H1 (cell line): ENCODE data around the gene TTC4. TPM values are rescaled to one million over a fixed set of nuclear protein-coding genes. Genes with fewer than 3 reads are reported as not detected.
A peak's percentile ranks its signal among the peaks of the same experiment; 100 is the strongest.

Experiments
- CBX8 ChIP-seq: fragments of 300-800, 300-1000 bp; sonication (generic); IDR thresholded peaks from 2 replicates; pipeline ENCODE4 v1.7.1; 2016; ENCODE audit warnings: low read depth, low read length, borderline replicate concordance
- CTBP2 ChIP-seq: IDR thresholded peaks from 2 replicates; pipeline ENCODE4 v1.7.0; 2011; ENCODE audit warnings: borderline replicate concordance, mild to moderate bottlenecking, moderate library complexity, mixed read lengths, low read length; ENCODE audit not compliant: insufficient read depth, insufficient read length
- RBBP5 ChIP-seq: IDR thresholded peaks from 2 replicates; pipeline ENCODE4 v1.7.1; 2012; ENCODE audit warnings: low read depth, mild to moderate bottlenecking, inconsistent platforms, low read length, moderate library complexity, borderline replicate concordance
- SIN3A ChIP-seq, 2 experiments: IDR thresholded peaks in 1 of 2; conservative IDR thresholded peaks in 1 of 2; 2 replicates each; pipeline ENCODE4 v1.6.1; 2011 to 2012; ENCODE audit warnings: low read length in 2 of 2, improper control_type of control experiment in 1 of 2, low read depth in 1 of 2, mild to moderate bottlenecking in 1 of 2
- SIRT6 ChIP-seq: IDR thresholded peaks from one replicate; pipeline ENCODE4 v1.7.1; 2012; ENCODE audit warnings: low read length, inconsistent platforms
- SRF ChIP-seq: IDR thresholded peaks from 2 replicates; pipeline ENCODE4 v1.6.1; 2011; ENCODE audit warnings: mild to moderate bottlenecking, low read depth, low read length, moderate library complexity
- TAF7 ChIP-seq: optimal IDR thresholded peaks from 2 replicates; pipeline ENCODE3; 2011; ENCODE audit warnings: low read depth, mild to moderate bottlenecking, inconsistent platforms, low read length, moderate library complexity, borderline replicate concordance
- polyA plus RNA-seq, 7 experiments: library from polyadenylated mRNA; depleted of rRNA in 3 of 7; stranded (reverse) in 5 of 7; unstranded in 2 of 7; fragments of >200 nt in 5 of 7; fragments of 200-250 nt in 2 of 7; gene quantifications; 1 replicate in 5 of 7; 2 replicates in 1 of 7; 4 replicates in 1 of 7; pipeline versions ENCODE4 v1.2.1 to v1.2.3, GENCODE V29; 2011 to 2013; ENCODE audit warnings: missing spikeins in 2 of 7, mixed read lengths in 2 of 7
- total RNA-seq: library from RNA; stranded (reverse); fragmentation: NEBNext Ultra II Directional; extraction: Animal tissue kit (Norgen Biotek cat#: 25700); gene quantifications from 2 replicates; pipeline ENCODE4 v1.2.1, GENCODE V29; 2021
- TF ChIP-seq, protein P1 (sequence below): fragments of 300-600 bp; sonication (generic); IDR thresholded peaks from 2 replicates; pipeline ENCODE4 v1.7.1; 2012; ENCODE audit warnings: low read length, moderate library complexity, mild to moderate bottlenecking, inconsistent platforms; ENCODE audit not compliant: insufficient replicate concordance
- TF ChIP-seq, protein P2 (sequence below): IDR thresholded peaks from 2 replicates; pipeline ENCODE4 v1.6.1; 2012; ENCODE audit warnings: inconsistent platforms

TTC4 gene
- total and polyA plus RNA-seq, 2 of the 8 experiments (the other 6 are each of a cell fraction or from before 2014, with no cell fraction given): 21.0 to 25.1 TPM

DNA sequence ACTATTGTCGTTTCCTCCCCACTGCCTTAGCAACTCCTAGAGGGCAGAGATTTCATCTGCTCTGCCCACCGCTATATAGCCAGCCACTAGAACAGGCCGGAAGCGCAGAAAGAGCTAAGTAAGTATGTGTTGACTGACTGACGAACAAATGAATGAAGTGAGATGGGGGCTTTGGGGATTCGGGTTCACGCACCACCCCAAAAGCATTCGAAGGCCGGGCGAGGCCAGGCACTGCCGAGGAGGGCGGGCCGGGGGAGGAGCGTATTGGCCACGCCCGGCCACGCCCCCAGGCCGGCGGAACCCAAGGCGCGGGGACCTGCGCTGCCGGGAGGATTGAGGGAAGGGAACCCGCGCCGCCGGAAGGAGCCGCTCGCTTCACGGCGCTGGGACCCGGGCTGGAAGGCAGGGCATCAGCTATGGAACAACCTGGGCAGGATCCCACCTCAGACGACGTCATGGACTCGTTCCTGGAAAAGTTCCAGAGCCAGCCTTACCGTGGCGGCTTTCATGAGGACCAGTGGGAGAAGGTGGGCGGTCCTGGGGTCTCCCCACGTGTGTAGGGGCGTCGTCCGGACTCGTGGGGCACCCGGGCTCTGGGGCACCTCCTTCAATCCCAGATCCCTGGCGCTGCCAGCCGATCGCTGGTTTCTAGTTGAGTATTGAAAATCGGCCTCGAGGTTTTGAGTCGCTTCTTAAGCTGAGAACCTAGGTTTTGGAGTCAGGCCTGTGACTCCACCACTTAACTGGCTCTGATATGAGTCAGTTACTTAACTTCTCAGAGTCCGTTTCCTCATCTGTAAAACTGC, at the start of gene TTC4 (continued):
- TF ChIP-seq, protein P1, sequence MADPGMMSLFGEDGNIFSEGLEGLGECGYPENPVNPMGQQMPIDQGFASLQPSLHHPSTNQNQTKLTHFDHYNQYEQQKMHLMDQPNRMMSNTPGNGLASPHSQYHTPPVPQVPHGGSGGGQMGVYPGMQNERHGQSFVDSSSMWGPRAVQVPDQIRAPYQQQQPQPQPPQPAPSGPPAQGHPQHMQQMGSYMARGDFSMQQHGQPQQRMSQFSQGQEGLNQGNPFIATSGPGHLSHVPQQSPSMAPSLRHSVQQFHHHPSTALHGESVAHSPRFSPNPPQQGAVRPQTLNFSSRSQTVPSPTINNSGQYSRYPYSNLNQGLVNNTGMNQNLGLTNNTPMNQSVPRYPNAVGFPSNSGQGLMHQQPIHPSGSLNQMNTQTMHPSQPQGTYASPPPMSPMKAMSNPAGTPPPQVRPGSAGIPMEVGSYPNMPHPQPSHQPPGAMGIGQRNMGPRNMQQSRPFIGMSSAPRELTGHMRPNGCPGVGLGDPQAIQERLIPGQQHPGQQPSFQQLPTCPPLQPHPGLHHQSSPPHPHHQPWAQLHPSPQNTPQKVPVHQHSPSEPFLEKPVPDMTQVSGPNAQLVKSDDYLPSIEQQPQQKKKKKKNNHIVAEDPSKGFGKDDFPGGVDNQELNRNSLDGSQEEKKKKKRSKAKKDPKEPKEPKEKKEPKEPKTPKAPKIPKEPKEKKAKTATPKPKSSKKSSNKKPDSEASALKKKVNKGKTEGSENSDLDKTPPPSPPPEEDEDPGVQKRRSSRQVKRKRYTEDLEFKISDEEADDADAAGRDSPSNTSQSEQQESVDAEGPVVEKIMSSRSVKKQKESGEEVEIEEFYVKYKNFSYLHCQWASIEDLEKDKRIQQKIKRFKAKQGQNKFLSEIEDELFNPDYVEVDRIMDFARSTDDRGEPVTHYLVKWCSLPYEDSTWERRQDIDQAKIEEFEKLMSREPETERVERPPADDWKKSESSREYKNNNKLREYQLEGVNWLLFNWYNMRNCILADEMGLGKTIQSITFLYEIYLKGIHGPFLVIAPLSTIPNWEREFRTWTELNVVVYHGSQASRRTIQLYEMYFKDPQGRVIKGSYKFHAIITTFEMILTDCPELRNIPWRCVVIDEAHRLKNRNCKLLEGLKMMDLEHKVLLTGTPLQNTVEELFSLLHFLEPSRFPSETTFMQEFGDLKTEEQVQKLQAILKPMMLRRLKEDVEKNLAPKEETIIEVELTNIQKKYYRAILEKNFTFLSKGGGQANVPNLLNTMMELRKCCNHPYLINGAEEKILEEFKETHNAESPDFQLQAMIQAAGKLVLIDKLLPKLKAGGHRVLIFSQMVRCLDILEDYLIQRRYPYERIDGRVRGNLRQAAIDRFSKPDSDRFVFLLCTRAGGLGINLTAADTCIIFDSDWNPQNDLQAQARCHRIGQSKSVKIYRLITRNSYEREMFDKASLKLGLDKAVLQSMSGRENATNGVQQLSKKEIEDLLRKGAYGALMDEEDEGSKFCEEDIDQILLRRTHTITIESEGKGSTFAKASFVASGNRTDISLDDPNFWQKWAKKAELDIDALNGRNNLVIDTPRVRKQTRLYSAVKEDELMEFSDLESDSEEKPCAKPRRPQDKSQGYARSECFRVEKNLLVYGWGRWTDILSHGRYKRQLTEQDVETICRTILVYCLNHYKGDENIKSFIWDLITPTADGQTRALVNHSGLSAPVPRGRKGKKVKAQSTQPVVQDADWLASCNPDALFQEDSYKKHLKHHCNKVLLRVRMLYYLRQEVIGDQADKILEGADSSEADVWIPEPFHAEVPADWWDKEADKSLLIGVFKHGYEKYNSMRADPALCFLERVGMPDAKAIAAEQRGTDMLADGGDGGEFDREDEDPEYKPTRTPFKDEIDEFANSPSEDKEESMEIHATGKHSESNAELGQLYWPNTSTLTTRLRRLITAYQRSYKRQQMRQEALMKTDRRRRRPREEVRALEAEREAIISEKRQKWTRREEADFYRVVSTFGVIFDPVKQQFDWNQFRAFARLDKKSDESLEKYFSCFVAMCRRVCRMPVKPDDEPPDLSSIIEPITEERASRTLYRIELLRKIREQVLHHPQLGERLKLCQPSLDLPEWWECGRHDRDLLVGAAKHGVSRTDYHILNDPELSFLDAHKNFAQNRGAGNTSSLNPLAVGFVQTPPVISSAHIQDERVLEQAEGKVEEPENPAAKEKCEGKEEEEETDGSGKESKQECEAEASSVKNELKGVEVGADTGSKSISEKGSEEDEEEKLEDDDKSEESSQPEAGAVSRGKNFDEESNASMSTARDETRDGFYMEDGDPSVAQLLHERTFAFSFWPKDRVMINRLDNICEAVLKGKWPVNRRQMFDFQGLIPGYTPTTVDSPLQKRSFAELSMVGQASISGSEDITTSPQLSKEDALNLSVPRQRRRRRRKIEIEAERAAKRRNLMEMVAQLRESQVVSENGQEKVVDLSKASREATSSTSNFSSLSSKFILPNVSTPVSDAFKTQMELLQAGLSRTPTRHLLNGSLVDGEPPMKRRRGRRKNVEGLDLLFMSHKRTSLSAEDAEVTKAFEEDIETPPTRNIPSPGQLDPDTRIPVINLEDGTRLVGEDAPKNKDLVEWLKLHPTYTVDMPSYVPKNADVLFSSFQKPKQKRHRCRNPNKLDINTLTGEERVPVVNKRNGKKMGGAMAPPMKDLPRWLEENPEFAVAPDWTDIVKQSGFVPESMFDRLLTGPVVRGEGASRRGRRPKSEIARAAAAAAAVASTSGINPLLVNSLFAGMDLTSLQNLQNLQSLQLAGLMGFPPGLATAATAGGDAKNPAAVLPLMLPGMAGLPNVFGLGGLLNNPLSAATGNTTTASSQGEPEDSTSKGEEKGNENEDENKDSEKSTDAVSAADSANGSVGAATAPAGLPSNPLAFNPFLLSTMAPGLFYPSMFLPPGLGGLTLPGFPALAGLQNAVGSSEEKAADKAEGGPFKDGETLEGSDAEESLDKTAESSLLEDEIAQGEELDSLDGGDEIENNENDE: no peak
- TF ChIP-seq CTBP2 (no peak), CBX8 (no peak), TAF7 (peak; percentile 80), SRF (no peak), SIN3A (conservative IDR thresholded peaks at IDR 0.05 in 1 of 2, IDR thresholded peaks at IDR 0.05 in 1 of 2; ENCODE audit: low read depth in 1 of 2, low read length in 2 of 2) (peak; percentile 65 to 89; a peak in 2 of 4 replicates), RBBP5 (peak; percentile 81), SIRT6 (no peak)
- TF ChIP-seq, protein P2, sequence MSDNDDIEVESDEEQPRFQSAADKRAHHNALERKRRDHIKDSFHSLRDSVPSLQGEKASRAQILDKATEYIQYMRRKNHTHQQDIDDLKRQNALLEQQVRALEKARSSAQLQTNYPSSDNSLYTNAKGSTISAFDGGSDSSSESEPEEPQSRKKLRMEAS: peak; percentile 77
